ENCODE data around the gene KL.

KL gene

DNA sequence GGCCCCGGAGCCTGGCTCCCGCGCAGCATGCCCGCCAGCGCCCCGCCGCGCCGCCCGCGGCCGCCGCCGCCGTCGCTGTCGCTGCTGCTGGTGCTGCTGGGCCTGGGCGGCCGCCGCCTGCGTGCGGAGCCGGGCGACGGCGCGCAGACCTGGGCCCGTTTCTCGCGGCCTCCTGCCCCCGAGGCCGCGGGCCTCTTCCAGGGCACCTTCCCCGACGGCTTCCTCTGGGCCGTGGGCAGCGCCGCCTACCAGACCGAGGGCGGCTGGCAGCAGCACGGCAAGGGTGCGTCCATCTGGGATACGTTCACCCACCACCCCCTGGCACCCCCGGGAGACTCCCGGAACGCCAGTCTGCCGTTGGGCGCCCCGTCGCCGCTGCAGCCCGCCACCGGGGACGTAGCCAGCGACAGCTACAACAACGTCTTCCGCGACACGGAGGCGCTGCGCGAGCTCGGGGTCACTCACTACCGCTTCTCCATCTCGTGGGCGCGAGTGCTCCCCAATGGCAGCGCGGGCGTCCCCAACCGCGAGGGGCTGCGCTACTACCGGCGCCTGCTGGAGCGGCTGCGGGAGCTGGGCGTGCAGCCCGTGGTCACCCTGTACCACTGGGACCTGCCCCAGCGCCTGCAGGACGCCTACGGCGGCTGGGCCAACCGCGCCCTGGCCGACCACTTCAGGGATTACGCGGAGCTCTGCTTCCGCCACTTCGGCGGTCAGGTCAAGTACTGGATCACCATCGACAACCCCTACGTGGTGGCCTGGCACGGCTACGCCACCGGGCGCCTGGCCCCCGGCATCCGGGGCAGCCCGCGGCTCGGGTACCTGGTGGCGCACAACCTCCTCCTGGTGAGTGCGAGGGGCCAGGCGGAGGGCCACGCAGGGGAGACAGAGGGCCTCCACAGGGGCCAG lies at the start of gene KL:
Gene KL (plus strand): TSS at position 10 of the 909 bp plus-strand sequence. CDS start 18 bp downstream, at position 28.
- peak; percentile 83 for DNase-seq

DNA sequence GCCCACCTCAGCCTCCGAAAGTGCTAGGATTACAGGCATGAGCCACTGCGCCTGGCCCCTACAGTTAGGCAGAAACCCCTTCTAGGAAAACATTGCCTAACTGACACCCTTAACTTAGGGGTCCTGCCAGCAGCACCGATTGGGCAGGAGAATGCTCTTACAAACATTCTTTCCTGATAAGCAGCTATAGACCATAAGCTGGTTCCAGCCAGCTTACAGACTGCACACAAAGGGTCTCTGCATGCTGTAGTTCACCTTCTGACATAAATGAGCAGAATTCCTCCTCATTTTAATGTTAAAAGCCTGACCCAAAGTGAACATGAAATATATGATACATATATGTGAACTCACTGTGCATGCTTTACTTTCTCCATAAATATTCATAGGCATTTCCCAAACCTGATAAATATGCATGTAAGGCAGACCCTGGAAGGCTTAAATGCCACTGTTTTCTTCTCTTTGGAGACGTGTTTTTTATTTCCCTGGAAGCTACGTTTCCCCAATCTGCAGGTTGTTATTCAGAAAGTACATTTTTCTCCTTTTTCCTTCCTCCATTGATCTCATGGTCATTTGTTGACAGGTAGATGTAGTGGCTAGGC lies 48.5 kb upstream of the KL start:
- DNase-seq: no peak

DNA sequence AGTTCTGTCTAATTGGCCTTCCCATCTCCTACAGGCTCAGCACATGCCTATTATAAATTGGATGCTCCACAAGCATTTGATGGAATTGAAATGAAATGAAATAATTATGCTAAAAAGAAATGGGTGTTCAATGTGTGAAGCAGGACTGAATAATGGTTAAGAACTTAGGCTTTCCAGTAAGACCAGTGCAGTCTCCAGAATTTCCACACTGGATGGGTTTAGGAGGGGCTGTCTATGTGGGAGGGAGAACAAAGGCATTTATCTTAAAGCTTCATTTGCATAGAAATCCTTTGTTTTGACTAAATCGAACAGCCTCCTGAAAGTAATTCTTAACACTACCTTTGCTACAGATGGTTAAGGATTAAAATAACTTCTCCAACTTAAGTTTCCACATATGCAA lies 47.9 kb upstream of the KL start:
- no peak for DNase-seq

DNA sequence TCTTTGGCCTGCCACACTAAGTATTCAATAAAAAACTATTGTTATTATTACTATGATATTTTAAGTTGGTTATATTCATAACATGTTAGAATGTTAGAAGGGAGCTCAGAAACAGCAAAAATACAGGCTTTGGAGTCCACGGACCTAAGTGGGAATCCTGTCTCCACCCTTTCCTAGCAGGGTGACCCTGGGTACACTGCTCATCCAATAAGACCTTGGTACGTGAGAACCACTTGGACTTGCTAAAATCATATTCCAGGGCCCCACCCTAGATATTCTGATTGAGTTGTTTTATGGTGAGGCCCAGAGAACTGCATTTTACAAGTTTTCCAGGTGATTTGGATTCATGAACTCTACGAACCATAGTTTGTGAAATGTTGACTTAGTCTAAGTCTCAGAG lies 47.4 kb upstream of the KL start:
- DNase-seq: no peak

DNA sequence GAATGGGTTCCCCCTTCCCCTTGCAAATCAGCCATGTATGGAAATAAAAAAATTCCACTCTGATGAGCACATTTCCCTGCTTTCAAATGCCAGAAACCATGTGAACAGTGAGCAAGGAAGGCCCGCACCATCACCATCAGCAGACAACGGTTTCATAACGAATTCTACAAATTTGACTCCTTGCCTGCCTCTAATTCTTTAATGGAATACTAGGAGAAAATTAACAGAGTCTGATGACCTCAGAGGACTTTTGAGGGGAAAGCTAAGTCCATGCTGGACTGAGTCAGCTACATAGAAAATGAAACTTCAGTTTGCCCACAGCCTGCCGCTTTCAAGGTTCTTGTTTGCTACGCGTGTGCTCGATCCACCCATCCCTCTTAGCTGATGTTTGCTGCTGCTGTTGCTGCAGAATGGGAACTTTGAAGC lies 46.7 kb upstream of the KL start:
- no peak for DNase-seq

DNA sequence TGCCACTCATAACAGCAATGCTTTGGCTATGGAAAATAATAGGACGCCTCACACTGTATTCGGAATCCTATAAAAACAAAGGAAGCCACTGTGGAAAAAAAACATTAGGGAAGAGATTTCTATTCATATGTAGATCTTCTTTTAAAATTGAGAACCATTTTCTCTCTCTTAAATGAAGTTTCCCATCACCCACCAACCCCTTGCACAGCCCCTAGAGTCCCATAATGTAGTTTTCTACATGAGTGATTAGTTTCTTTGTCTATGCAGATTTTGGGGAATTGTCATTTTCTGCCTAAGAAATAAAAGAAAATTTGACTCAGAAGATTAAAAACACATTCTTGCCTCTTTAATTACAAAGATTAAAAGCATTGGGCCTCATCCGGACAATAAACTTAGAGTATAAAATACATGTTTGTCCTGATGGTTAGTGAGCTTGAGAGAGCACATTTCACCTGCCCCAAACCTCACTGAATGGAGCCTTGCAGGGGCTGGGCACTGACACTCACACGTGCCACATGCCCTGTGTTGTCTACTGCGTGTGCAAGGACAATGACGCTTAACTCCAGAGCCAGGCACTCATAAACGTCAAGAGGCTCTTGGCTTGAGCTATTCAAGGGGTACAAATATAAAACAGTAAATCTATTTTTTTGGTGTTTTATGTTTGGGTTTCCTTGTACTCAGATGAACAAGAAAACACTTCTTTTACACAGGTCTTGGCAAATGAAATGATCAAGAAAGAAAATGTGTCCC lies 40.0 kb upstream of the KL start:
- DNase-seq: no peak

DNA sequence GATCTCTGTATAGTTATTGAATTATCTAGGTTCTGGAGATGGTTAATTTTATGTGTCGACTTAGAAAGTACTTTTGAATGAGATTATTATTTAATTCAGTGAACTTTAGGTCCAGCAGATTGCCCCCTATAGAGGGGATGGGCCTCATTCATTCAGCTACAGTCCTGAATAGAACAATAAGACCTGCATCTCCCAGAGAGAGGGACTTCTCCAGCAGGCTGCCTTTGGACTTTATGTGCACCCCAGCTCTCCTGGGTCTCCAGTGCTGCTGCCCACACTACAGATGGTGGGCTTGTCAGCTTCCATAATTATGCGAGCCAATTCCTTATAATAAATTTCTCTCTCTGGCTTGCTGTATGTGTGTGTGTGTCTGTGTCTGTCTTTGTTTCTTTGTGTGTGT lies 39.3 kb upstream of the KL start:
- peak; percentile 18 for DNase-seq

DNA sequence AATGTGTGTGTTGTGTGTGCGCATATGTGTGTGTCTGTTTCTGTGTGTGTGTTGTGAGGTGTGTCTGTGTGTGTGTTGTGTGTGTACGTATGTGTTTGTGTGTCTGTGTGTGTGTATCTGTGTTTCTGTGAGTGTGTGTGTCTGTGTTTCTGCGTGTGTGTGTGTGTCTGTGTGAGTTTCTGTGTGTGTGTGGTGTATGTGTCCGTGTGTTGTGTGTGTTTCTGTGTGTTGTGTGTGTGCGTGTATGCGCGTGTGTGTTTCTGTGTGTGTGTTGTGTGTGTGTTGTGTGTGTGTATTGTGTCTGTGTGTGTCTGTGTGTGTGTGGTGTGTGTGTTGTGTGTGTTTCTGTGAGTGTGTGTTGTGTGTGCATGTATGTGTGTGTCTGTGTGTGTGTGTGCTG lies 38.9 kb upstream of the KL start:
- no peak for DNase-seq

DNA sequence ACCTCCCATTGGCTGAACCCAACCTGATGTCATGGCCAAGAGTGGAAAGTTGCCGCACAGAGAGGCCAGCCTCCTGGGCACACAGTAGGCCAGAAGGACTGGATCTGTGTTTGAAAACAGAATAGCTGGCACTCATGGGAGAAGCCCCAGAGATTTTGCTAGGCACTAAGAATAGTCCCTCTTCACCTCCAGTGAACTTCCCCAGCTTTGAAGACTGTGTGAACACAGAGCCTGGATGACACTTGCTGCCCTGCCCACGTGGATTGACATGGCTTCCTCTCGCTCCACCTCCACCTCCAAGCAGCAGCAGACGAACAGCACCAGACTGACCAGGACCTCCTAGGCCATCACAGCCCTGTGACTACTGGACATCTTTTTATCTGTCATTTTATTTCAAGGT lies 37.9 kb upstream of the KL start:
- DNase-seq: no peak

DNA sequence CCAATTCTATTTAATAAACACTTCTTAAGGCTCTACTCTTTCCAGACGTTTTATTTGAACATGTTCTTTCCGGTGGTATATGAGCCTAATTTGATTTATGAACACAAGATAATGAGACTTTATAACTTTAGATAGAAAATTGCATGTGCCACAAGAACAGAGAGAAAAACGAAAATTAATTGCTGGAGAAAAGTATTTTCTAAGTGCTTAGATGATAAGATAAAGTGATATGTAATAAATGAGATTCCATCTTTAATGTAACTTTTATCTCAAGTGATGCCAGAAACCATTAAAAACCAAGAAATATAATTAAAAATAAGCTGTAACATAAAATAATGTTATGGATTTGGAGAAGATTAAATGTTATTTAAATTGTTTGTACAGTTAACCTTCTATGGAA lies 33.2 kb upstream of the KL start:
- DNase-seq: no peak

DNA sequence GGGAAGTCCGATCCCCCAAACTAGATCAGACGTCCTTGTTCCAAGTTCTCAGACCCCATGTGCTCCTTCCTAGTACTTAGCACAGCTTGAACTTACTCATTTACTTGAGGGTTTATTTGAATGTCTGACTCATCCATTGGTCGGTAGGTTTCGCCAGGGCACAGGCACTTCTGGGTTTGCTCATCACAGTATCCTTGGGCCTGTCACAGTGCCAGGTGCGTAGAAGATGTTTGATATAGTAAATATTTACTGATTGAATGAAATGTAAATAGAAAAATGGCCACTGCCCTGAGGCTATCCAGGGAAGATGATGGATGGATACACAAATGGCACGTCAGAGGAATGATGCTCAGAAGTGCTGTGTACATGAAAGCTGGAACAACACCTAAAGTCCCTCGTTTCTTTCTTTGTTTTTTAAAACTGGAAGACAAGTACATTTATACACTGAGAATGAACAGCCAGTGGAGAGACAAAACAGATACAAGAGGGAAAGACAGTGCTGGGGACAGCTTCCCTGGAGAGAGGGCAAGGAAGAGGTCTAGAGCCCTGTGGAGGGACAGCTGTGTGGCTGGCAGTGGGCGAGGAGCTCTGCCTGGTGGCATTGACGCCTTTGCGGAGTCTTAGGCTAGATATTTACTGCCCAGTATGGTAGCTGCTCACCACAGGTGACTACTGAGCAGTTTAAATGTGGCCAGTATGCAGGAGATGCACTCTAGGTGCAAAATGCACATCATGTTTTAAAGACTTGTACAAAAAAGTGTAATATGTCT lies 31.2 kb upstream of the KL start:
- no peak for DNase-seq

DNA sequence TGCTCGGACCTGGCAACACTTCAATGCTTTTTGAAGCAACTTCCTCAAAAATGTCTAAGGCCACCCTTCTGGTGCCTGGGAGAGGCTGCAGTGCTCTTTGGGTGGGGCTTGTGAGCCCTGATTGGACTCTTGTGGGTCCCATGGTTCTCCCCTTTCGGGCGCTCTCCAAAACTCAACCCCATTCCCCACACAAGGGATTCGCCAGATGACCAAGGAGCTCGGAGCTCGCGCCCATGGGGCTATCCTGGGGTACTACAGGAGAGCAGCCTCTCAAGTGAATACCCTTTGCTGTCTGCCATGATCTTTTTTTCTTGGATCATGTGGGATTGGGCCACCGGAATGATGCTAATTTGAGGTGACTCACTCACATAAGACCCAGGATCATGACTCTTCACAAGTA lies 29.7 kb upstream of the KL start:
- DNase-seq: no peak

DNA sequence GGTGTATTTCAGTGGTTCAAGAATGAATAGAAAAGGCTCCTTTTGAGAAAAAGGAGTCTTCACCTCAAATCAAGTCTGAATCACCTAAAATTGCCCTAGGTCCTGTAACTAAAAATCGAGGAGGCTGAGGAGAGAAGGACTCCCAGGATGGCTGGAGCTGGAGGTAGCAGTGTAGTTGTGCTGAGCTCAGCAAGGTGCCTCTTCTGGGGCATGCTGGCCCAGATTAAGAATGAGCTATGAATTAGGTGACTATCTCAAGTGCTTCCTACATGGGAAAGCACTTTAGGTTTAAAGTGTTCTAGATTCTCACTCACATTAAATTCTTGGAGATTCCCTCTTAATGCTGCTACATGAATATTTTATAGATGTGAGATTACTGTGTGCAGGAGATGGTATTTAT lies 28.8 kb upstream of the KL start:
- no peak for DNase-seq

DNA sequence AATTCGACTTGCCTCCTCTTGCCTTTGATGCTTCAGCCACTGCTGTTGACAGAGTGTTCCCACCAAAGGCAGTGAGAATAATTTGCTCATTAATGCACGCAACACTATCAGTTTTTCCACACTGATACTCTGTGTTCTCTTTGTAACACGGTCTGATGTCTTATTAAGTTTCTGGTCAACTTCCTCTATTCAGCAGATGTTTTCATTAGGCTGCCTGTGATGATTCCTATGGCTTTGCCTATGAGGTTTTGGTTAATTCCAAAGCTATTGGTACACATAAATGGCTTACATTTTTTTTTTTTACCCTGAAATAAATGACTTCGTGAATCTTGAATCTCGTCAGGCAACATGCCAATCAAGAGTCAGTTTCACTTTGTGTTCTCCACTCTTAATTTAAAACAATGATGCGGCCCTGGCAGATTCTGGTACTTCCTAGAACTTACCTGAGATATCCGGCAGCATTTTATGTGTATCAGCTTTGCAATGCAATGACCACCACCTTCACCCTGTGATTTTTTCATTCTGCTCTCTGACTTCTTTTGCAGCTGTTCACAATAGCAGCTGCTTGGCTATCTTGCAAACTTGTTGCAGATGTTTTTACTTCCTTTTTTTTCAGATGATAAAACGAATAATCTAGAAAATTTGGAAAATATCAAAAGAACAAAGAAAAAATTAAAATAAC lies 27.5 kb upstream of the KL start:
- DNase-seq: no peak

DNA sequence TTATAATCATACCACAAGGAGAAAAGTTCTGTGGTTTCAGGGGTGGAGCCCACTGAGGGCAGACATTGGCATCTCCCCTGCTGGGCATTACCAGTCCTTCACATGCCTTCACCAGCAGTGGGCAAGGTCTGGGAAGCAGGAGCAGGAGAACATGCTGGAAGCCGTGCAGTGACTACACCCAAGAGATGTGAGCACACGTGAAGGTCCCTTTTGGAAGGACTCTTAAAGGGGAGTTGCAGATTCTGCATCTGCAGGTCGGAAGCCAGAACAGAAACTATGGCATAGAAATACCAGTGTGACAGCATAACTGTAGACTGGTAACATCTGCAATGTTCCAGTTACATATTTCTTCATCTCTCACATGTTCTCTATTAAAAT lies 26.9 kb upstream of the KL start:
- no peak for DNase-seq

DNA sequence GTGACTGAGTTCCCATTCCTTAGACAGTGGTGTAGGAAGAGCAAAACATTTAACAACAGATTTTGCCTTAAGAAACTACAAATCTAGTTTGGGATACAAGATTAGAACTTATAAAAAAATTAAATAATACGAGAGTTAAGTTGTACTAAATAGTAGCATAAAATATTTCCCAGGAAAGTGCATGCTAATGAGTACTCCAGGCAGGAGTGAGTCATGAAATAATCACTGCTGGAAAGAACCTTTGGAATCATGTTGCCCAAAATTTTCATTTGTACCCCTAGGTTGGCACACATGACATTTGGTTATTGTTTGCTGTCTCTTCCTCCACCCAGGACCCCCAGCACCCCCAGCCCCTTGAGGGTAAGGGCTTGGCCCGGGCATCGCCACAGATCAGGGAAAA lies 26.3 kb upstream of the KL start:
- no peak for DNase-seq

DNA sequence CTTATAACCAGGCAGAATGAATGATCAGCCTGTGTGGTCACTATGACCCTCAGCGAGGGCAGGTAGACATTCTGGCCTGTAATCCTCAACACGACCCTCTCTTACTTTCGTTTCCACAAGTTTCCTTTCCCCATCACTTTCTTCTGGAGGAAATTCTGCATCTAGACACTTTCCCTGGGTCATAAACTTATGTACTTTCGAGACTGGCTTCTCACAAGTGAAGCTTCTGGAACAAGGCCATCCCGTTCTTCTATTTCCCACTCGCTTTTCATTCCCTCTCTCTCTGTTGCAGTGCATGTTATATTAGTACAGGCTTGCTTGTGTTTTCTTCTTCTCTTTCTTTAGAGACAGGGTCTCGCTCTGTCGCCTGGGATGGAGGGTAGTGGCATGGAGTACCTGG lies 23.1 kb upstream of the KL start:
- DNase-seq: no peak

DNA sequence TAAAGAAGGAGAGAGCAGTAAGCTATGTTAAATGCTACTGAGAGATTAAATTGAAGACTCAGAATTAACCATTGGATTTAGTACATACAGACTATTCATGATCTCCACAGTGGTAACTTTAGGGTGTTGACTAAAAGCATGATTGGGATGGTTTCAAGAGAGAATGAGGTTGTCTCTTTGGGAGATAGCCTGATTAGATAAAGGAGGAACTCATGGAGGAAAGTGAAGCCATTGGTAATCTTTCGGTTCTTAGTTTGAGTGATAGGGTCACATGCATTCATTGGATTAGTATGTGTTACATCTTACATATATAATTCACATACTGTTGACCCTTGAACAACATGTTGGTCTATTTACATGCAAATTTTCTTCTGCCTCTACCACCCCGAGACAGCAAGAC lies 18.8 kb upstream of the KL start:
- DNase-seq: no peak

DNA sequence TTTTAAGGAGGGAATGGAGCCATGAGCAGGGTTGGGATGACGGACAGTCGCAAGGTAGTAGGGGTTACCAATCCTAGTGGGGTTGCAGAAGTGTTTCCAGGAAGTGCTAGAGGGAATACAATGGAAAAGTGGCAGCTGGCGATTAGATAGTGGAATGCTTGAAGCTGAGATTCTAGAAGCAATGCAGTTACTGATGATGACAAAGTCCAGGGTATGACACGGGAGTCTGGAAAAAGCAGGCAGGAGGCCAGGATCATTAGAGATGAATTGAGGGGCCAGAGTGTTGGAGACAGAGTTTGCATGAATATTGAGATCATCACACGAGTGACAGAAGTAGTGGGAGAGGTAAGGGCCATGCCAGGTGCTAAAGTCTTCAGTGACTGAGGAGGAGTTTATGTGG lies 17.3 kb upstream of the KL start:
- DNase-seq: no peak

DNA sequence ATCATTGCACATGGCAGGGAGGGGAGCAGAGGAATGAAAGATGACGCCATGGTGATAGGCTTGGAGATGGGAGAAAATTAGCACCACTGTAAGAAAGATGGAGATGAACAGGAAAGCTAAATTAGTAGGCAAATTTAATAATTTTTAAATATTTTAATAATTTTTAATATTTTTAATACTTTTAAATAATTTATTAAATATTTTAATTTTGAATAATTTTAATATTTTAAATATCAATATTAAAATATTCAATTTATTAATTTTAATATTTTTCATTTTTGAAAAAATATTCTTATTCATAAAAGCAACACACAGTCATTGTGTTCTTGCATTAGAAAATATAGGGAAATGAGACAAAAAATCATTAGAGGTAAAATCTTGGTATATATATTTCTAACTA lies 15.9 kb upstream of the KL start:
- no peak for DNase-seq

DNA sequence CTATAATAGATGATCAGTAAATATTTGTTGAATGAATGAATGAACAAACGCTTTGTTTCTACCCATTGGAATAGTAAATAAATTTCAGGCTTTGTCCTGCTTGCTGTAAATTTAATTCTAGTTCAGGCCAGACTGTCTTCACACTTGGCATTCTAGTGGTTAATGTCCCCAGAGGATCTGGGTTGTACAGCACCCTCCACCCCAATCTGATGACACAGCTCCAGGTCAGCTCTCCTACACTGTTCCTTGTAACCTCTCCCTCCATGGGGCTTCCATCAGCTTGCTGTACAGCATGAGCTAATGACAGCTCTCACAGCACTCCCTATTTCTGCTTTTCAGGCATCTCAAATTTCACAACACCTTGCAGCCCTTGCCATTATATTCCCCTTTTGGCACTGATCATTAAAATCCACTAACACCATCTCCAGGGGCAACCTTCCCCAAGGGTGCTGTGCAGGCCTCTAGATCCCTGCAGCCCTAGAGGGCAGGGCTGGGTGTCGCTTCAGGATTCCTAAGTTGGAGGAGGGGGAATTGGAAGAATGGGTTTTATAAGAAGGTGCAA lies 12.7 kb upstream of the KL start:
- DNase-seq: no peak

DNA sequence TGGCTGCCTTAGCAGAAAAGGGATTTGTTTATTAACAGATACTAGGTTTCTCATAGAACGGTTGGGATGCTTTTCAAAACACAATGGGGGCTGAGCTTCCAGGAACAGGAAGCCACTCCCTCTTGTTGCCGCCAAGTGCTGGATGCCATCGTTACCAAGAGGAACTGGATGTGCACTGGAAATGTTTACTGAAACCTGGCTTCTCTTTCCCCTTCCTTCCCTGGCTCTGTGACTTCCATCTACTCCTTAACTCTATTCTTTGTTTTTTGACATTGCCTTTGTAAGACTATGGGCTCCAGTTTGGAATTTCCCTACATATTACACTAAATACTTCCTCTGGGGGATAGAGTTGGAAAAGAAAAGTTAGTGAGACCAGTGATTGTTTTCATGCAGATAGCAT lies 11.7 kb upstream of the KL start:
- DNase-seq: no peak
